Mononuclear cell (primary cell): Measurements from ENCODE around the gene HIC2. TPM values are rescaled to one million over a fixed set of nuclear protein-coding genes. Genes with fewer than 3 reads are reported as not detected.
"Not testable (repeated sequence)": the region's sequence is repeated elsewhere in the genome, so short reads cannot be mapped to it uniquely, and the experiment has no call there.

ENCODE experiments used
- H3K27me3 ChIP-seq: 2 replicates; pipeline ENCODE4 v1.6.0; 2011; ENCODE audit warnings: low read length, control low read depth; ENCODE audit not compliant: insufficient read depth
- H3K4me1 ChIP-seq: 2 replicates; pipeline ENCODE4 v1.5.1; 2011; ENCODE audit warnings: mild to moderate bottlenecking, low read length, control low read depth; ENCODE audit not compliant: insufficient read depth
- H3K4me3 ChIP-seq: 2 replicates; pipeline ENCODE4 v1.5.1; 2011; ENCODE audit warnings: mild to moderate bottlenecking, low read length, moderate library complexity
- H3K9me3 ChIP-seq: 2 replicates; pipeline ENCODE4 v1.5.1; 2011; ENCODE audit warnings: low read depth, mild to moderate bottlenecking, control low read depth, low read length
- total RNA-seq: library from RNA; depleted of rRNA; stranded (reverse); fragments of >200 nt; gene quantifications from one replicate; pipeline ENCODE4 v1.2.3, GENCODE V29; 2012

HIC2 gene
- total RNA-seq, 1 donor = 8.5 TPM

DNA sequence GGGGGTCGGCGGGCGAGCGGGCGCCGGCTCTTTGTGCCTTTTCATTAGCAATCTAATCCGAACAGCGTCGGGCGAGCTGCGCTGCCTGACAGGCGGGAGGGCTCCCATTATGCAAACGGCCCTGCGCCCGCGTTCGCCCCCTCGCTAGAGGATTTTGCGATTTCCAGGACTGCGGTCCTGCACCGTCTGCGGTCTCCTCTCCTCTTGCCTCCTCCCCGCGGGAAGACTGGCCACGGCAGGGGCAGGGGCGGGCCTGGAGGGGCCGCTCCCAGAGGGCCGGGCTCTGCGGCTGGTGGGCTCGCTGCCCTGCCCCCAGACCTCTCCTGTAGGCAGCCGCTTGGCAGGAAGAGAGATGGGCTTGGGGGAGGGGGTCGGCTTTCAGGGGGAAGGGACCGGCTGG, 682 bp downstream of the HIC2 start:
- not testable (repeated sequence) for H3K9me3 ChIP-seq, H3K4me1 ChIP-seq, H3K27me3 ChIP-seq, H3K4me3 ChIP-seq

DNA sequence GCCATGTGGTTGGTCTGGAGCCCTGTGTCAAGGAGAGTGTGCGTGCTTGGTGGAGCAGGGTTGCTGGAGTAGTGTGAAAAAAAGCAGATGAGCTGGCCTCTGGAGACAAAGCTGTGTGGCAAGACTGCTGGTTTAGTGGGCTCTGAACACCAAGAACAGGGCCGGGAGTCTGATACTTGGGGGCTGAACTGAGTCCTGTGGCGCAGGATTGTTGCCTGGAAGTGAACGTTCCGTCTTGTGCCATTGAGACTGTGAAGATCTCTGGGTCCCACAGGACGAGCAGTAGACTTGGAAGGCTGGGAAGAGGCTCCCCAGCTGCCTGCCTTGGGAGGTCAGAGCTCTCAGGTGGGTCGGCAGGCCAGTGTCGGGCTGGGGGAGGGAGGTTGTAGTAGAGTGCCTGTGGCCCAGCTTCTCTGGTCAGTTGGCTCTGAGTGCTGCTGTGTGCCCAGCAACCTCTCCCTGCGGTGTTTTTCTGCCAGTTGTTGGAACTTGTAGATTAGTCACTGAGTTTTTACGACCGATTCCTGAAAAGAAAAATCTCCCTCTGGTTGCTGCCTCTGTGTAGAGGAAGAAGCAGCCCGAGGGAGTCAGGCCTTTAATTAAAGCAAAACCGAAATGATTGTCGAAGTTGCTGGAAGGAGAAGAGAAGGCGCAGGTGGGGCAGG, 1.9 kb downstream of the HIC2 start:
- H3K9me3 ChIP-seq, H3K27me3 ChIP-seq, H3K4me3 ChIP-seq, H3K4me1 ChIP-seq: not testable (repeated sequence)

- not testable (repeated sequence) for H3K27me3 ChIP-seq, H3K4me3 ChIP-seq
Observed at GRCh38 chr22:21420180-21420763, 3.1 kb downstream of the HIC2 start.

GRCh38 chr22:21424084-21424709, 7.0 kb downstream of the HIC2 start:
- H3K4me3 ChIP-seq, H3K9me3 ChIP-seq, H3K4me1 ChIP-seq, H3K27me3 ChIP-seq: not testable (repeated sequence)

More at GRCh38 chr22:21420180-21420763, 3.1 kb downstream of the HIC2 start:
- not testable (repeated sequence) for H3K9me3 ChIP-seq, H3K4me1 ChIP-seq

GRCh38 chr22:21434378-21435233, 17.4 kb downstream of the HIC2 start:
- H3K27me3 ChIP-seq, H3K4me3 ChIP-seq, H3K4me1 ChIP-seq, H3K9me3 ChIP-seq: not testable (repeated sequence)

DNA sequence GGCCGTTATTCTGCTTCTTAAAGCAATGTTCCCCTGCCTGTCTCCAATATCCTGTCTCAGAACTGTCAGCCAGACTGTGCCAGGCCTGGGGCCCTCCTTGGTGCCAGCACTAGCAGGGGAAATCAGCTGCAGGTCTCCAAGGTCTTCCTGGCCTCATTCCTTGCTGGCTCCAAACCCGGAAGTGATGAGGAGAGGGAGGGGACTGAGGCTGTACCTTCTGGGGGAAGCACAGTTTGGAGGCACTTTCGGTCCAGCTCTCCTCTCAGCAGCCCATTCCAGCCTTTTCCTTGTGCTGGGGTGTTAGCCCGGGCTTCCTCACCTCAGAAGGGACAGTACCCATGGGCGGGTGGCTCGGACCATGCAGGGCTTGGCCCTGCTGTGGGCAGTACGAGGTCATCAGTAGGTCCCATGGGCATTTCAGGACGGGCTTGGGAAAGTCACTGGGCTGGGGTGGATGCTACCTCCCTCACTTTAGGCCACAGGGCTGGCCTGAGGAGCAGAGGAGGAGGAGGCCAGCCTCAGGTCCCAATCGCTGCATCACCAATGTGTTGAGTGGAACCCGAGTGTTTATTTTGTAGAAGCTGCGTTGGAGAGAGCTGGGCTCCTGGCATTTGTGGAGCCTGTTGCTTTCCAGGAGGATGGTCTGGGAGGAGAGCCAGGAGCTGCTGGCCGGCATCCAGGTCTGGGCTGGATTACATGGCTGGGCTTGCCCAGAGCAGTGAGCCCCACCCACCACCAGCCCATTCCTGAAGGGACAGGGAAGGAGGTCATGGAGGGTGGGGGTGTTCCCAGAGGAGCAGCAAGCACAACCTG, 19.0 kb downstream of the HIC2 start:
- not testable (repeated sequence) for H3K9me3 ChIP-seq, H3K4me1 ChIP-seq, H3K4me3 ChIP-seq, H3K27me3 ChIP-seq

- not testable (repeated sequence) for H3K4me3 ChIP-seq, H3K27me3 ChIP-seq, H3K4me1 ChIP-seq, H3K9me3 ChIP-seq
Observed at GRCh38 chr22:21438013-21438412, 20.8 kb downstream of the HIC2 start.

DNA sequence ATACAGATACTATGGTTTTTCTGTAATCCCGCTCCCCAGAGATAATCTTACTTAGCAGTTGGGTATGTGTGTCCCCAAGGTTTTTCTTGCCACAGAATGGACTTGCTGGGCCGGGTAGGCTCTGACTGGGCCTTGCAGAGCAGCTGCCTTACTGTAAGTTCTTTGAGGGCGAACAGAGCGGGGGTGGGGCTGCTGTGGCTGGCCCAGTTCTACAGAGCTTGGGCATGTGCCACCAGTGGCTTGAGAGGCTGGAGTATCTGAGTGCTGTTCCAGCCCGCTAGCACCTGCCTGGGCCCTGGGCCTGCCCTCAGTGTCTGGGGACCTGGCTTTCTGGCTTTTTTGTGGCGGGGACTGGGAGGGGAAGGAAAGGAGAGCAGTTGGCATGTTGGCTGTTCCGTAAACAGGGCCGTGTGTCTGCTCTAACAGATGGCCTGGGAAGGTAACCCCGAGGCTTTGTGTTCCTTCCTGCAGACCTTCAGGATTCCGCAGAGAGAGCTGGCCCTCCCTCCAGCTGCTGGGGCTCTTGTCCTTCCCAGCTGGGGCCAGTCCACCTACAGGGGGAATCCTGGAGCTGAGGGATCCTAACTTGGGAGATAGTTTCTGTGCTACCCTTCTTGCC, 23.0 kb downstream of the HIC2 start:
- not testable (repeated sequence) for H3K9me3 ChIP-seq, H3K4me3 ChIP-seq, H3K4me1 ChIP-seq, H3K27me3 ChIP-seq

- H3K9me3 ChIP-seq, H3K4me1 ChIP-seq, H3K4me3 ChIP-seq: not testable (repeated sequence)
Observed at GRCh38 chr22:21440676-21441075, 23.5 kb downstream of the HIC2 start.

GRCh38 chr22:21441170-21441569, 24.0 kb downstream of the HIC2 start:
- not testable (repeated sequence) for H3K4me1 ChIP-seq, H3K27me3 ChIP-seq, H3K9me3 ChIP-seq, H3K4me3 ChIP-seq

More at GRCh38 chr22:21440676-21441075, 23.5 kb downstream of the HIC2 start:
- not testable (repeated sequence) for H3K27me3 ChIP-seq

GRCh38 chr22:21442123-21442522, 25.0 kb downstream of the HIC2 start:
- not testable (repeated sequence) for H3K9me3 ChIP-seq, H3K27me3 ChIP-seq, H3K4me1 ChIP-seq, H3K4me3 ChIP-seq

GRCh38 chr22:21442646-21443045, 25.5 kb downstream of the HIC2 start:
- H3K4me3 ChIP-seq, H3K9me3 ChIP-seq, H3K4me1 ChIP-seq, H3K27me3 ChIP-seq: not testable (repeated sequence)

DNA sequence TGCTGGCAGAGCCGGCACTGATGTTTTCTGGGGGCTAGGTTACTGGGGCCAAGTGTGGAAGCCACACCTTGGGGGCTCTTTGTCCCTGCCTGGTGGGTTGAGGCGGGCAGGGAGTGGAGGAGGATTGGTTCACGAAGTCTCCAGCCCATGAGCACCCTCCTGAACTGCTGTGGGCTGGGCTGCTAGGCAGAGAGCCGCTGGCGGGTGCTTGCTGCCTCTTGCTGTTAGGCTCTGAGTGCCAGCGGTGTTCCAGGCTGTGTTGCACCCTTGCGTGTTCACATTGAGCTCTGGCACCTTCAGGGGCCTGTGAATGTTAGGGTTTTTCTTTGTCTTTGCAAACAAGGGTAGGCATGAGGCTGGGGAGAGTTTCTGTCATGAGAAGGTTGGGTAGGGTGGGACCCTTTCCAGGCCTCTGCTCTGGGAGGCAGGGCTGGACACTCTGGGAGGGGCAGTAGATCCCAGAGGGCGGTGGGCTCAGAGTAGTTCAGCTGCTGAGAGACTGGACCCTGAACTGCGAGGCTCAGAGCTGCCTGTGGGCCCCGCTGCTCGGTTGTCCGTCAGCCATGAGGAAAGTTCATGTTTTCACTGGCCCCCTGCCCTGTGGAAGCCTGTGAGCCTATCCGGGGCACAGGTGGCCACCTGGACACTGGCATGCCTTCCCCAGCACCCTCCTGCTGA, 26.0 kb downstream of the HIC2 start:
- Histone ChIP-seq H3K4me1 (no peaks in the 10 kb centered on the region), H3K9me3 (no peaks in the 10 kb centered on the region), H3K4me3 (no peak overlapping the region), H3K27me3 (no peaks in the 10 kb centered on the region)
